GM23248 (cell line): ENCODE measurements around the gene CTIF.

Experiments
- EZH2 ChIP-seq: fragments of 200-600 bp; sonication (generic); IDR thresholded peaks from 2 replicates; pipeline ENCODE4 v1.6.1; 2018; ENCODE audit warnings: antibody characterized with exemption, mild to moderate bottlenecking; ENCODE audit not compliant: insufficient read depth, poor library complexity, severe bottlenecking
- EZH2phosphoT487 ChIP-seq: fragments of 200-600 bp; sonication (generic); IDR thresholded peaks from 2 replicates; pipeline ENCODE4 v1.6.1; 2018; ENCODE audit warnings: antibody characterized with exemption, moderate library complexity, mild to moderate bottlenecking, low read depth; ENCODE audit not compliant: insufficient read depth

DNA sequence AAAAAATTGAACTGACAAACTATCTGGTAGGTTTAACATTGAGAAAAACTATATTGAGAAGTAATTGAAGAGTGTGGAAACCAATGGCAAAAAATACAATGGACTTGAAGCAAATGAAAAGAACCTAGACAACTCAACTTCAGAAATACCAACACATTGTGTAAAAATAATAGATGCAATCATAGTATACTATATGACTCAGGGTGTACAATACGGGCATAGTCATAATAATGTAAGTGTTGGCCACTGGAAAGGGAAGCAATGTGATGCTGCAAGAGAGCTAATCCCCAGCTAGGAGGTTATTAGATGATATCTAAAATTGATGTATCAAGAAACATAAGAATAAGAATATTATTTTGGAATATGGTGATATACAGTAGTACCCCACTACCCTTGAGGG lies 366.7 kb downstream of the CTIF start:
- no peak for TF ChIP-seq EZH2
- TF ChIP-seq EZH2phosphoT487: no peak
